CD4-positive, alpha-beta T cell (primary cell): Measurements from ENCODE around the gene C13orf46. TPM values are rescaled to one million over a fixed set of nuclear protein-coding genes. Genes with fewer than 3 reads are reported as not detected.

Experiments
- ATAC-seq: fragments of 200-7000 bp; cut with Tn5 transposase; one replicate; pipeline ENCODE4 v1.10.0; 2022; ENCODE audit warnings: mild to moderate bottlenecking; ENCODE audit not compliant: poor library complexity
- CTCF ChIA-PET: fragments of 350-600 bp; sonication (Branson Sonifier 250); formaldehyde crosslinking; loops from one replicate; lab custom pipeline; 2021; ENCODE audit warnings: antibody characterized with exemption, inconsistent platforms; lab: Charles Lee
- POLR2A ChIA-PET: fragments of 350-600 bp; sonication (Branson Sonifier 250); formaldehyde crosslinking; loops from one replicate; lab custom pipeline; 2021; ENCODE audit warnings: antibody characterized with exemption, inconsistent platforms; lab: Charles Lee
- DNase-seq, 14 experiments: peaks; one replicate each; pipeline ENCODE4 v3.0.0-alpha.2; 2013 to 2020; ENCODE audit warnings: mixed read lengths in 2 of 14
- H3K27ac ChIP-seq, 2 donors: one replicate each; pipeline versions ENCODE4 v1.5.1 to v1.7.0; 2013; ENCODE audit warnings: low read length in 2 of 2, low read depth in 1 of 2, mild to moderate bottlenecking in 1 of 2
- H3K27me3 ChIP-seq, 2 experiments: 1 replicate in 1 of 2; 2 replicates in 1 of 2; pipeline versions ENCODE4 v1.6.1 to v1.7.0; 2013; ENCODE audit warnings: low read length in 2 of 2, control low read depth in 1 of 2, mild to moderate bottlenecking in 1 of 2, moderate library complexity in 1 of 2; ENCODE audit not compliant: insufficient read depth in 2 of 2, control insufficient read depth in 1 of 2
- H3K36me3 ChIP-seq: one replicate; pipeline ENCODE4 v1.6.1; 2013; ENCODE audit warnings: low read length, control low read depth; ENCODE audit not compliant: insufficient read depth
- H3K4me1 ChIP-seq: one replicate; pipeline ENCODE4 v1.6.1; 2013; ENCODE audit warnings: low read length, control low read depth; ENCODE audit not compliant: insufficient read depth
- H3K4me3 ChIP-seq: one replicate; pipeline ENCODE4 v1.5.1; 2013; ENCODE audit warnings: mild to moderate bottlenecking, low read length, moderate library complexity
- H3K9me3 ChIP-seq, 2 experiments: 1 replicate in 1 of 2; 2 replicates in 1 of 2; pipeline versions ENCODE4 v1.6.1 to v1.7.0; 2013; ENCODE audit warnings: low read length in 2 of 2, mild to moderate bottlenecking in 2 of 2, control low read depth in 1 of 2, moderate library complexity in 1 of 2; ENCODE audit not compliant: control insufficient read depth in 1 of 2, insufficient read depth in 1 of 2
- H3K27ac Mint-ChIP-seq: one replicate; pipeline ENCODE4 v1.8.0; 2020; ENCODE audit warnings: mixed read lengths
- H3K27me3 Mint-ChIP-seq: one replicate; pipeline ENCODE4 v1.8.0; 2021; ENCODE audit warnings: mixed read lengths
- H3K36me3 Mint-ChIP-seq: one replicate; pipeline ENCODE4 v1.8.0; 2021; ENCODE audit warnings: low read depth, mixed read lengths
- H3K4me1 Mint-ChIP-seq: one replicate; pipeline ENCODE4 v1.8.0; 2021; ENCODE audit warnings: low read depth, mixed read lengths
- H3K4me3 Mint-ChIP-seq: one replicate; pipeline ENCODE4 v1.8.0; 2020; ENCODE audit warnings: mild to moderate bottlenecking, mixed read lengths
- H3K9me3 Mint-ChIP-seq: one replicate; pipeline ENCODE4 v1.8.0; 2020; ENCODE audit warnings: mixed read lengths
- CTCF ChIP-seq: fragments of 200-600 bp; IDR thresholded peaks from one replicate; pipeline ENCODE4 v1.8.0; 2022; ENCODE audit warnings: antibody characterized with exemption, mild to moderate bottlenecking
- intact Hi-C, 2 experiments: fragments of 100-400 bp; cut with DNase I in 1 of 2; cut with micrococcal nuclease in 1 of 2; formaldehyde crosslinking; loops; one replicate each; pipeline versions ENCODE4 v1.15.1 to v1.9.0; 2023 to 2025; cut with DNase I, micrococcal nuclease
- total RNA-seq, 174 experiments: library from RNA in 2 of 174; stranded (reverse) in 2 of 174; gene quantifications; one replicate each; pipeline ENCODE4 v1.2.3 and lab custom pipeline; 2021 to 2026

The C13orf46 gene
- total RNA-seq, 2 experiments from 2014 or later = 19.3 to 19.7 TPM

- H3K9me3 ChIP-seq = no peaks in the 10 kb centered on the region
- peaks cover 0 to 2% of the 10 kb centered on the region in 2 experiments for H3K27me3 ChIP-seq
- H3K36me3 ChIP-seq = no peaks in the 10 kb centered on the region
- Mint-ChIP-seq H3K27me3 (no peaks in the 10 kb centered on the region), H3K4me1 (no peaks in the 10 kb centered on the region), H3K4me3 (no peak overlapping the region), H3K36me3 (no peaks in the 10 kb centered on the region), H3K9me3 (no peaks in the 10 kb centered on the region), H3K27ac (no peak overlapping the region)
- POLR2A ChIA-PET = interaction anchor here (0.7 kb wide), 1 partner anchor 46 kb away, joined by 3 read pairs; no protein-coding TSS in a partner anchor
- ATAC-seq (no peak), DNase-seq (no peak)
- intact Hi-C loops = no loop called here
- H3K27ac ChIP-seq = no peak overlapping the region
- H3K4me3 ChIP-seq = no peak overlapping the region
- CTCF ChIA-PET = no interaction called here
- no peak for TF ChIP-seq CTCF
- H3K4me1 ChIP-seq = no peaks in the 10 kb centered on the region
These were observed 36.2 kb downstream of the C13orf46 start for GRCh38 chr13:113937527-113938180.

GRCh38 chr13:113937073-113937472 is 36.8 kb downstream of the C13orf46 start:
- DNase-seq = no peak
- POLR2A ChIA-PET = no interaction called here
- CTCF ChIA-PET = no interaction called here
- Histone ChIP-seq H3K4me3 (no peak overlapping the region), H3K27me3 (peaks cover 0 to 2% of the 10 kb centered on the region in 2 experiments), H3K27ac (no peak overlapping the region), H3K36me3 (no peaks in the 10 kb centered on the region), H3K4me1 (no peaks in the 10 kb centered on the region), H3K9me3 (peaks cover 0 to 3% of the 10 kb centered on the region in 2 experiments)
- Mint-ChIP-seq H3K9me3 (no peaks in the 10 kb centered on the region), H3K27ac (no peak overlapping the region), H3K36me3 (no peaks in the 10 kb centered on the region), H3K4me3 (no peak overlapping the region), H3K27me3 (no peaks in the 10 kb centered on the region), H3K4me1 (no peaks in the 10 kb centered on the region)
- intact Hi-C loops = no loop called here
- TF ChIP-seq CTCF = no peak
- no peak for ATAC-seq

GRCh38 chr13:113936166-113936965 is 37.5 kb downstream of the C13orf46 start:
- TF ChIP-seq CTCF = no peak
- DNase-seq = no peak
- H3K27me3 Mint-ChIP-seq = no peaks in the 10 kb centered on the region
- H3K27ac ChIP-seq = no peak overlapping the region
- no peaks in the 10 kb centered on the region for H3K9me3 Mint-ChIP-seq
- H3K9me3 ChIP-seq = peaks cover 0 to 5% of the 10 kb centered on the region in 2 experiments
- intact Hi-C loops = no loop called here
- H3K4me3 ChIP-seq = no peak overlapping the region
- no peak overlapping the region for H3K27ac Mint-ChIP-seq
- H3K36me3 Mint-ChIP-seq = no peaks in the 10 kb centered on the region
- H3K27me3 ChIP-seq = peaks cover 0 to 2% of the 10 kb centered on the region in 2 experiments
- POLR2A ChIA-PET = no interaction called here
- peaks cover under 1% of the 10 kb centered on the region for H3K4me1 ChIP-seq
- no peak overlapping the region for H3K4me3 Mint-ChIP-seq
- H3K36me3 ChIP-seq = no peaks in the 10 kb centered on the region
- peaks cover 5% of the 10 kb centered on the region for H3K4me1 Mint-ChIP-seq
- no peak for ATAC-seq
- CTCF ChIA-PET = no interaction called here
